Neural progenitor cell (in vitro differentiated cells): ENCODE measurements around the gene GSTM5. TPM values are rescaled to one million over a fixed set of nuclear protein-coding genes. Genes with fewer than 3 reads are reported as not detected.

Experiments used
- DNase-seq: peaks from one replicate; pipeline ENCODE4 v3.0.0-alpha.2; 2016; ENCODE audit warnings: low spot score
- H2AFZ ChIP-seq: fragments of 200-600 bp; sonication (generic); replicated peaks from 2 replicates; pipeline ENCODE4 v1.6.1; 2016; ENCODE audit warnings: antibody characterized with exemption
- H3F3A ChIP-seq: fragments of 200-600 bp; sonication (generic); 2 replicates; pipeline ENCODE4 v1.6.1; 2016; ENCODE audit warnings: antibody characterized with exemption, low read depth
- H3K27ac ChIP-seq: fragments of 200-600 bp; sonication (generic); 2 replicates; pipeline ENCODE4 v1.5.1; 2016; ENCODE audit warnings: mild to moderate bottlenecking
- H3K27me3 ChIP-seq: fragments of 200-600 bp; sonication (generic); 2 replicates; pipeline ENCODE4 v1.6.1; 2016; ENCODE audit warnings: mild to moderate bottlenecking, moderate library complexity
- H3K36me3 ChIP-seq: fragments of 200-600 bp; sonication (generic); 2 replicates; pipeline ENCODE4 v1.5.1; 2016
- H3K4me1 ChIP-seq: fragments of 200-600 bp; sonication (generic); 2 replicates; pipeline ENCODE4 v1.6.1; 2016; ENCODE audit warnings: mixed run types
- H3K4me2 ChIP-seq: fragments of 200-600 bp; sonication (generic); 2 replicates; pipeline ENCODE4 v1.6.1; 2016
- H3K4me3 ChIP-seq: fragments of 200-600 bp; sonication (generic); 2 replicates; pipeline ENCODE4 v1.5.1; 2016
- H3K79me2 ChIP-seq: fragments of 200-600 bp; sonication (generic); 2 replicates; pipeline ENCODE4 v1.6.1; 2016; ENCODE audit warnings: low read depth
- H3K9ac ChIP-seq: fragments of 200-600 bp; sonication (generic); 2 replicates; pipeline ENCODE4 v1.6.1; 2016
- H3K9me3 ChIP-seq: fragments of 200-600 bp; sonication (generic); 2 replicates; pipeline ENCODE4 v1.5.1; 2016; ENCODE audit warnings: low read depth
- H4K20me1 ChIP-seq: fragments of 200-600 bp; sonication (generic); 2 replicates; pipeline ENCODE4 v1.6.1; 2016; ENCODE audit warnings: low read depth
- H3K27ac Mint-ChIP-seq: 3 replicates; pipeline ENCODE4 v1.8.0; 2021; ENCODE audit warnings: mixed read lengths
- H3K27me3 Mint-ChIP-seq: 2 replicates; pipeline ENCODE4 v1.8.0; 2022; ENCODE audit warnings: low read depth, mild to moderate bottlenecking, inconsistent platforms, moderate library complexity, mixed read lengths; ENCODE audit not compliant: insufficient read depth
- H3K36me3 Mint-ChIP-seq: 3 replicates; pipeline ENCODE4 v1.8.0; 2021; ENCODE audit warnings: mixed read lengths
- H3K4me1 Mint-ChIP-seq: 3 replicates; pipeline ENCODE4 v1.8.0; 2021; ENCODE audit warnings: mixed read lengths
- H3K4me3 Mint-ChIP-seq: 3 replicates; pipeline ENCODE4 v1.8.0; 2021; ENCODE audit warnings: mild to moderate bottlenecking, moderate library complexity, mixed read lengths
- H3K9me3 Mint-ChIP-seq: 3 replicates; pipeline ENCODE4 v1.8.0; 2020; ENCODE audit warnings: mixed read lengths
- EZH2 ChIP-seq: fragments of 200-600 bp; sonication (generic); IDR thresholded peaks from 2 replicates; pipeline ENCODE4 v1.6.1; 2017; ENCODE audit warnings: antibody characterized with exemption, mild to moderate bottlenecking, moderate library complexity
- EZH2phosphoT487 ChIP-seq: fragments of 200-600 bp; sonication (generic); IDR thresholded peaks from 2 replicates; pipeline ENCODE4 v1.6.1; 2017; ENCODE audit warnings: antibody characterized with exemption
- total RNA-seq: library from RNA; depleted of rRNA; stranded (reverse); fragments of >200 nt; gene quantifications from 2 replicates; pipeline ENCODE4 v1.2.3, GENCODE V29; 2015; ENCODE audit warnings: low replicate concordance
- TF ChIP-seq, protein P1 (sequence below): fragments of 200-600 bp; sonication (generic); IDR thresholded peaks from 2 replicates; pipeline ENCODE4 v1.5.1; 2017; ENCODE audit warnings: antibody characterized with exemption, mild to moderate bottlenecking

The GSTM5 gene
- total RNA-seq, 1 donor from 2014 or later: not detected

DNA sequence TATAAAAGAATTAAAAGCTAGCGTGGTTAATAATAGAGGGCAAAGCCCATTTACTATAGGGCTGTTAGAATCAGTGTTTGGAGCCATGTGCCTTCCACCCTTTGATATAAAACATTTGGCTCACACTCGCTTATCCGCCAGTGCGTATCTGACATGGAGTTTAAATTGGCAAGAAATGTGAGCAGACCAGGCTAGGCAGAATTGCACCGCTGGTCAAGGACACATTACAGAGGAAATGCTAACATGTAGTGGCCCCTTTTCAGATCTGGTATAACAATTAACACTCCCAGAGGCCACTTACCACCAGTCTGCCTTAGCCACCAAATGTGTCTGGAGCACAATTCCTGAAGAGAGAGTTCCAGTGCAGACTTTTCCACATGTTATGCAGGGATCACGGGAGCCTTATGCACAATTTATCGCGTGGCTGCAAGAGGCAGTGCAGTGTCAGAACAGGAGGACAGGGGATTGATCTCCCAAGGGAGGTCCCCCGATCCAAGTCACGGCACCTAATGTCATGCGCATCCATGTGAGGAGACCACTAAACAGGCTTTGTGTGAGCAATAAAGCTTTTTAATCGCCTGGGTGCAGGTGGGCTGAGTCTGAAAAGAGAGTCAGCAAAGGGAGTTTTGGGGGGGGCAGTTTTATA is 14.8 kb downstream of the GSTM5 start:
- Histone ChIP-seq H3K4me1 (no peaks in the 10 kb centered on the region), H3K9ac (no peak overlapping the region), H3K36me3 (no peaks in the 10 kb centered on the region), H3K27me3 (no peaks in the 10 kb centered on the region), H3F3A (no peaks in the 10 kb centered on the region), H4K20me1 (no peaks in the 10 kb centered on the region), H2AFZ (no peak overlapping the region), H3K4me3 (no peak overlapping the region), H3K4me2 (no peak overlapping the region), H3K27ac (no peak overlapping the region), H3K9me3 (no peaks in the 10 kb centered on the region), H3K79me2 (no peaks in the 10 kb centered on the region)
- Mint-ChIP-seq H3K4me3 (peak overlapping the region; percentile 3), H3K27ac (peak overlapping the region; percentile 13), H3K9me3 (no peaks in the 10 kb centered on the region), H3K4me1 (peaks cover 41% of the 10 kb centered on the region), H3K36me3 (no peaks in the 10 kb centered on the region), H3K27me3 (peaks cover 10% of the 10 kb centered on the region)
- DNase-seq: no peak
- TF ChIP-seq, protein P1, sequence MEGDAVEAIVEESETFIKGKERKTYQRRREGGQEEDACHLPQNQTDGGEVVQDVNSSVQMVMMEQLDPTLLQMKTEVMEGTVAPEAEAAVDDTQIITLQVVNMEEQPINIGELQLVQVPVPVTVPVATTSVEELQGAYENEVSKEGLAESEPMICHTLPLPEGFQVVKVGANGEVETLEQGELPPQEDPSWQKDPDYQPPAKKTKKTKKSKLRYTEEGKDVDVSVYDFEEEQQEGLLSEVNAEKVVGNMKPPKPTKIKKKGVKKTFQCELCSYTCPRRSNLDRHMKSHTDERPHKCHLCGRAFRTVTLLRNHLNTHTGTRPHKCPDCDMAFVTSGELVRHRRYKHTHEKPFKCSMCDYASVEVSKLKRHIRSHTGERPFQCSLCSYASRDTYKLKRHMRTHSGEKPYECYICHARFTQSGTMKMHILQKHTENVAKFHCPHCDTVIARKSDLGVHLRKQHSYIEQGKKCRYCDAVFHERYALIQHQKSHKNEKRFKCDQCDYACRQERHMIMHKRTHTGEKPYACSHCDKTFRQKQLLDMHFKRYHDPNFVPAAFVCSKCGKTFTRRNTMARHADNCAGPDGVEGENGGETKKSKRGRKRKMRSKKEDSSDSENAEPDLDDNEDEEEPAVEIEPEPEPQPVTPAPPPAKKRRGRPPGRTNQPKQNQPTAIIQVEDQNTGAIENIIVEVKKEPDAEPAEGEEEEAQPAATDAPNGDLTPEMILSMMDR: no peak

DNA sequence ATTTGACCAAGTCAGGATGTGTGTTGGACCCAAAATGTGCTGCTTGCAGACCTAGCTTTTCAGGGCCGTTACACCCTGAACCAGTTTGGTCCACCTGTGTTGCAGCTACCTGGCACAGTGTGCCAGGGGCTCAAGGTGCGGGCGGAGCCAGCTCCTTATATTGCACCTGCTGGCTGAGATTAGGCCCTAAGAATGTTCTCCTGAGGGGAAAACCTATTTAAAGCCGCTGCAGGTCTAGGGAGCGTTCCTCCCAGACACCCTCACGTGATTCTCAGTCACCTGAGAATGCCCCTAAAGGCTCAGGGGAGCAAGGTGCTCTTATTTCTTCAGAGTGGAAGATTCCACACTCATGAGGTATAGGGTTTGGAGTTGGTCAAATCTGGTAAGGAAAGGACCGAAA is 16.8 kb downstream of the GSTM5 start:
- Mint-ChIP-seq H3K27ac (no peak overlapping the region), H3K9me3 (peaks cover 2% of the 10 kb centered on the region), H3K27me3 (peaks cover 11% of the 10 kb centered on the region), H3K36me3 (no peaks in the 10 kb centered on the region), H3K4me3 (no peak overlapping the region), H3K4me1 (peaks cover 53% of the 10 kb centered on the region)
- Histone ChIP-seq H3K9me3 (no peaks in the 10 kb centered on the region), H3K27ac (no peak overlapping the region), H3K4me1 (no peaks in the 10 kb centered on the region), H3K79me2 (no peaks in the 10 kb centered on the region), H2AFZ (no peak overlapping the region), H3K9ac (no peak overlapping the region), H3K27me3 (no peaks in the 10 kb centered on the region), H3F3A (no peaks in the 10 kb centered on the region), H4K20me1 (no peaks in the 10 kb centered on the region), H3K4me3 (no peak overlapping the region), H3K36me3 (no peaks in the 10 kb centered on the region), H3K4me2 (no peak overlapping the region)
- no peak for DNase-seq
- no peak for TF ChIP-seq EZH2
- TF ChIP-seq, protein P1: no peak
- TF ChIP-seq EZH2phosphoT487: no peak

DNA sequence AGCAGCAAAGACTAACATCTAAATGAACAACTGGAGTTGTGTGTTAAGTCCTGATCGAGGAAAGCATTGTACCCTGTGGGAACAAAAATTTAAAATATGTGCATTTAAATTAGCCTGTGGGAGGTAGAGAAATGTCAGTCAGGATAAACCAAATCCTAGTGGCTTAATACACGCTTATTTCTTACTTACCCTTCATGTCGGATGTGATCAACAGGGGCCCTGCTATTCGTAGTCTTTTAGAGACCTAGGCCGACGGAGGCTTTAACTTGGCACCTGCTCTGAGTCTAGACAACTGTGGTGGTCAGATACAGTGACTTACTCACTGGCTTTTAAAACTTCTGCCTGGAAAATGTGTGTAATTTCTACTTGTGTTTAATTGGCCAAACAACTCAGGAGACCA is 18.6 kb downstream of the GSTM5 start:
- Mint-ChIP-seq H3K27ac (peak overlapping the region; percentile 72), H3K4me1 (peaks cover 52% of the 10 kb centered on the region), H3K27me3 (peaks cover 11% of the 10 kb centered on the region), H3K4me3 (peak overlapping the region; percentile 30), H3K36me3 (peaks cover 8% of the 10 kb centered on the region), H3K9me3 (peaks cover 2% of the 10 kb centered on the region)
- Histone ChIP-seq H3K36me3 (no peaks in the 10 kb centered on the region), H3K27me3 (no peaks in the 10 kb centered on the region), H2AFZ (no peak overlapping the region), H3K9me3 (no peaks in the 10 kb centered on the region), H3K4me3 (no peak overlapping the region), H3K4me2 (no peak overlapping the region), H3K4me1 (no peaks in the 10 kb centered on the region), H3F3A (no peaks in the 10 kb centered on the region), H3K27ac (no peak overlapping the region), H3K9ac (no peak overlapping the region), H4K20me1 (no peaks in the 10 kb centered on the region), H3K79me2 (no peaks in the 10 kb centered on the region)
- DNase-seq: peak; percentile 11
- TF ChIP-seq EZH2: no peak
- TF ChIP-seq, protein P1: no peak
- TF ChIP-seq EZH2phosphoT487: no peak
